Sigmoid colon (tissue), 7 donors: ENCODE measurements around the gene SARNP. TPM values are rescaled to one million over a fixed set of nuclear protein-coding genes. Genes with fewer than 3 reads are reported as not detected.

Source experiments
- DNase-seq: peaks from one replicate; pipeline ENCODE4 v3.0.0-alpha.2; 2019
- H3K27ac ChIP-seq, 4 donors: fragments of 200-600 bp; sonication (generic); one replicate each; pipeline ENCODE4 v1.5.1; 2016 to 2019; ENCODE audit warnings: mild to moderate bottlenecking in 1 of 4
- H3K27me3 ChIP-seq, 3 donors: fragments of 200-600 bp; sonication (generic); one replicate each; pipeline ENCODE4 v1.5.1; 2019; ENCODE audit warnings: mild to moderate bottlenecking in 1 of 3
- H3K36me3 ChIP-seq, 4 donors: fragments of 200-600 bp; sonication (generic); one replicate each; pipeline ENCODE4 v1.5.1; 2016 to 2019
- H3K4me1 ChIP-seq, 4 donors: fragments of 200-600 bp; sonication (generic); one replicate each; pipeline ENCODE4 v1.5.1; 2017 to 2019
- H3K4me3 ChIP-seq, 4 donors: fragments of 200-600 bp; sonication (generic); one replicate each; pipeline ENCODE4 v1.5.1; 2017 to 2019; ENCODE audit warnings: mild to moderate bottlenecking in 2 of 4, moderate library complexity in 1 of 4
- H3K9me3 ChIP-seq, 4 donors: fragments of 200-600 bp in 3 of 4; sonication (generic) in 3 of 4; one replicate each; pipeline versions ENCODE4 v1.5.1 to v1.6.1; 2013 to 2019
- EP300 ChIP-seq, 4 donors: sonication (generic); formaldehyde crosslinking; IDR thresholded peaks; one replicate each; pipeline ENCODE4 v1.6.1; 2017; ENCODE audit warnings: antibody characterized with exemption in 4 of 4
- POLR2A ChIP-seq, 2 donors: fragments of 450-650 bp; IDR thresholded peaks; one replicate each; pipeline ENCODE4 v1.6.1; 2016; ENCODE audit warnings: antibody characterized with exemption in 2 of 2, mild to moderate bottlenecking in 2 of 2, moderate library complexity in 2 of 2
- POLR2AphosphoS5 ChIP-seq, 4 donors: sonication (generic); formaldehyde crosslinking; IDR thresholded peaks; one replicate each; pipeline ENCODE4 v1.6.1; 2017; ENCODE audit warnings: antibody characterized with exemption in 4 of 4
- WGBS, 2 donors: extraction: QIAGEN DNeasy Blood & Tissue Kit; methylation state at CpG; one replicate each; pipeline ENCODE4 v1.1.7; 2013; 5-methylcytosine and 5-hydroxymethylcytosine counted together
- intact Hi-C: fragments of 100-400 bp; cut with DNase I; formaldehyde crosslinking; loops from one replicate; pipeline ENCODE4 v1.15.1; 2023
- polyA plus RNA-seq, 3 donors: library from polyadenylated mRNA; stranded (reverse); fragments of 200-250 nt; gene quantifications; one replicate each; pipeline ENCODE4 v1.2.3, GENCODE V29; 2013
- total RNA-seq, 4 donors: library from RNA; depleted of rRNA; stranded (reverse); fragments of >200 nt; gene quantifications; one replicate each; pipeline ENCODE4 v1.1.0, GENCODE V29; 2016
- TF ChIP-seq, protein P1 (sequence below), 4 experiments: fragments of 450-650 bp in 3 of 4; fragments of 200-600 bp in 1 of 4; IDR thresholded peaks; one replicate each; pipeline ENCODE4 v1.5.1; 2016 to 2019; ENCODE audit warnings: antibody characterized with exemption in 4 of 4, mild to moderate bottlenecking in 3 of 4, moderate library complexity in 2 of 4
- donor health status: healthy with polysubstance abuse.
- donor health status: Bipolar disorder and iron deficiency.
- donor health status: healthy.

Gene SARNP
- total and polyA plus RNA-seq, 7 donors = 49.0 to 106 (median 81.9) TPM

DNA sequence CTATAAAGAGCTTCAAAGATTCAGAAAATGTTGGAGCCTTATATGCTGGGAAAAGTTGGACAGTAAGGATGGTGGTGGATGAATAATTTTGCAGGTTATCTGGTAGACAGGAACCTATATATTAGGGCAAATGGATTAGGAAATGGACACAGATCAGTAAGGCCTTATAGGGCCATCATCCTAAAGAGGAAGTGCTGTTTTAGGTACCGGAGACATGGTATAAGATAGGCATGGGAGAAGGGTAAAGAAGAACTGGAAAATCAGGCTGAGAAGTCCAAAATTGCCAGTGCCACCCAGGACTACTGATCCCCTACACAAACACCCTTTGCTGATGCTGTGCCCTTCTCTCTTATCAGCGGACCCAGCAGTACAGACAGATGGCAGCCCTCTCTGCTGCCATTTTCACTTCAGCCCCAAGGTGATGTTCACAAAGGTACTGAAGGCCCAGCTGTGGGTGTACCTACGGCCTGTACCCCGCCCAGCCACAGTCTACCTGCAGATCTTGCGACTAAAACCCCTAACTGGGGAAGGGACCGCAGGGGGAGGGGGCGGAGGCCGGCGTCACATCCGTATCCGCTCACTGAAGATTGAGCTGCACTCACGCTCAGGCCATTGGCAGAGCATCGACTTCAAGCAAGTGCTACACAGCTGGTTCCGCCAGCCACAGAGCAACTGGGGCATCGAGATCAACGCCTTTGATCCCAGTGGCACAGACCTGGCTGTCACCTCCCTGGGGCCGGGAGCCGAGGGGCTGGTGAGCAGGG, 69.1 kb downstream of the SARNP start:
- 93 to 94% methylated on average over 18 of the region's 18 CpGs for WGBS, 2 donors

DNA sequence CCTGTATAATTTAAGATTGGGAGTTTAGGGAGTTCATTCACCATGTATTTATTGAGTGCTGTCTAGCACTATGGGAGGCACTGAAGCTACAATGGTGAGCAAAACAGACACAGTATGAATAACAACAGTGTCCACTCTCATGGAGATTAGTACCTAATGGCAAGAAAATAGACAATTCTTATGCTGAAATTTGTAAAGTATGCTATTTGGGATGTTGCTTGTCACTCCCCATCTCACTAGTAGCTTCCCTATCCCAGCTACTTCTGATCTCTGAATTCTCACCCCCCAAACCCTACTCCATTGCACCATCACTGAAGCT, 70.7 kb downstream of the SARNP start:
- peaks cover 0 to 14% (median 7%) of the 10 kb centered on the region in 4 donors for H3K36me3 ChIP-seq
- TF ChIP-seq POLR2AphosphoS5 (IDR thresholded peaks at IDR 0.05) (no peak), POLR2A (IDR thresholded peaks at IDR 0.05) (no peak), EP300 (IDR thresholded peaks at IDR 0.05) (no peak)
- TF ChIP-seq, protein P1, sequence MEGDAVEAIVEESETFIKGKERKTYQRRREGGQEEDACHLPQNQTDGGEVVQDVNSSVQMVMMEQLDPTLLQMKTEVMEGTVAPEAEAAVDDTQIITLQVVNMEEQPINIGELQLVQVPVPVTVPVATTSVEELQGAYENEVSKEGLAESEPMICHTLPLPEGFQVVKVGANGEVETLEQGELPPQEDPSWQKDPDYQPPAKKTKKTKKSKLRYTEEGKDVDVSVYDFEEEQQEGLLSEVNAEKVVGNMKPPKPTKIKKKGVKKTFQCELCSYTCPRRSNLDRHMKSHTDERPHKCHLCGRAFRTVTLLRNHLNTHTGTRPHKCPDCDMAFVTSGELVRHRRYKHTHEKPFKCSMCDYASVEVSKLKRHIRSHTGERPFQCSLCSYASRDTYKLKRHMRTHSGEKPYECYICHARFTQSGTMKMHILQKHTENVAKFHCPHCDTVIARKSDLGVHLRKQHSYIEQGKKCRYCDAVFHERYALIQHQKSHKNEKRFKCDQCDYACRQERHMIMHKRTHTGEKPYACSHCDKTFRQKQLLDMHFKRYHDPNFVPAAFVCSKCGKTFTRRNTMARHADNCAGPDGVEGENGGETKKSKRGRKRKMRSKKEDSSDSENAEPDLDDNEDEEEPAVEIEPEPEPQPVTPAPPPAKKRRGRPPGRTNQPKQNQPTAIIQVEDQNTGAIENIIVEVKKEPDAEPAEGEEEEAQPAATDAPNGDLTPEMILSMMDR (IDR thresholded peaks at IDR 0.05) = no peak

More for the DNA sequence above, 69.1 kb downstream of the SARNP start:
- H3K27ac ChIP-seq = no peak overlapping the region
- intact Hi-C loops = no loop called here
- no peak for TF ChIP-seq POLR2AphosphoS5 (IDR thresholded peaks at IDR 0.05)
- TF ChIP-seq, protein P1 (IDR thresholded peaks at IDR 0.05) = no peak
- no peak for TF ChIP-seq POLR2A (IDR thresholded peaks at IDR 0.05)
- no peak for TF ChIP-seq EP300 (IDR thresholded peaks at IDR 0.05)
- H3K27me3 ChIP-seq = no peaks in the 10 kb centered on the region
- H3K4me1 ChIP-seq = peaks cover 0 to 30% (median 26%) of the 10 kb centered on the region in 4 donors
- peaks cover 0 to 30% (median 16%) of the 10 kb centered on the region in 4 donors for H3K36me3 ChIP-seq
- no peaks in the 10 kb centered on the region for H3K9me3 ChIP-seq
- H3K4me3 ChIP-seq = no peak overlapping the region
- DNase-seq = peak; percentile 56

DNA sequence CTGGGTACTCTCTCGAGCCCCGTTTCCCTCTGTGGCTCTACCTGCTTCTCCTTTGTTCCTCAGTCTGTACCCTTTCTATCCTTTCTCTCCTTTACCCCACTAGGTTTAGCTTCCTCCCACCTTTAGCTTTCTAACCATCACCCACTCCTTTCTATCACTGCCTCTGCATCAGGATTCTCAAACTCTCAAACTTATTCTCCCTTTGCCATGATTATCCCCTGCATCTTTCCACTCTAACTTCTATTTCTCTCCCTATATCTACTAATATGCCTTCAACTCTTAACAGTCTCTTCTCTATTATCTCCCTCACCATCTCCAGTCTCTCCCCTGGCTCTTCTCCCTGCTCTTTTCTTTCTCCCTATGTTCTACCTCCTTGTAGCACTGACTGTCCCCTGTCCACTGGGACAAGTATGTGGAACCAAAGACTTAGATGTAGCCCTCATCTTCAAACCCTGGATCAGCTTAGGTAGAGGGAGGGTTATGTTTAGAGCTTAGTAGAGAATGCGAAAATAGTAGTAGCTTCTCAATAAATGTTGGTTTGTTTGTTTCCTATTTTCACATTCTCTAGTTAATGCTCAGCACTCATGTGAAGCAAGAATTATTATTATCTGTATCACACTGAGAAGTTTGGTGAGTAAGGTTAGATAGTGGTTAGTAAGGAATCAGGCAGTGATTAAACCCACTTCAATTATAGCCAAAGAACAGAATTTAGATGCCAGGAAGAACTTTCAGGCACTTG, 71.2 kb downstream of the SARNP start:
- Histone ChIP-seq H3K27me3 (no peaks in the 10 kb centered on the region), H3K4me3 (no peak overlapping the region), H3K36me3 (peaks cover 0 to 9% (median 3%) of the 10 kb centered on the region in 4 donors), H3K27ac (peak overlapping the region; percentile 25 to 79 (median 46)), H3K9me3 (no peaks in the 10 kb centered on the region), H3K4me1 (peaks cover 0 to 38% (median 30%) of the 10 kb centered on the region in 4 donors)
- no peak for TF ChIP-seq EP300 (IDR thresholded peaks at IDR 0.05)
- TF ChIP-seq, protein P1 (IDR thresholded peaks at IDR 0.05) = no peak
- no peak for TF ChIP-seq POLR2A (IDR thresholded peaks at IDR 0.05)
- intact Hi-C loops = no loop called here
- DNase-seq = peak; percentile 4
- 53 to 66% methylated on average over 3 of the region's 3 CpGs for WGBS, 2 donors

More for the DNA sequence above, 70.7 kb downstream of the SARNP start:
- intact Hi-C loops = no loop called here
- Histone ChIP-seq H3K27ac (no peak overlapping the region), H3K9me3 (no peaks in the 10 kb centered on the region), H3K4me3 (no peak overlapping the region), H3K27me3 (no peaks in the 10 kb centered on the region), H3K4me1 (peaks cover 0 to 38% (median 30%) of the 10 kb centered on the region in 4 donors)
- DNase-seq = no peak

DNA sequence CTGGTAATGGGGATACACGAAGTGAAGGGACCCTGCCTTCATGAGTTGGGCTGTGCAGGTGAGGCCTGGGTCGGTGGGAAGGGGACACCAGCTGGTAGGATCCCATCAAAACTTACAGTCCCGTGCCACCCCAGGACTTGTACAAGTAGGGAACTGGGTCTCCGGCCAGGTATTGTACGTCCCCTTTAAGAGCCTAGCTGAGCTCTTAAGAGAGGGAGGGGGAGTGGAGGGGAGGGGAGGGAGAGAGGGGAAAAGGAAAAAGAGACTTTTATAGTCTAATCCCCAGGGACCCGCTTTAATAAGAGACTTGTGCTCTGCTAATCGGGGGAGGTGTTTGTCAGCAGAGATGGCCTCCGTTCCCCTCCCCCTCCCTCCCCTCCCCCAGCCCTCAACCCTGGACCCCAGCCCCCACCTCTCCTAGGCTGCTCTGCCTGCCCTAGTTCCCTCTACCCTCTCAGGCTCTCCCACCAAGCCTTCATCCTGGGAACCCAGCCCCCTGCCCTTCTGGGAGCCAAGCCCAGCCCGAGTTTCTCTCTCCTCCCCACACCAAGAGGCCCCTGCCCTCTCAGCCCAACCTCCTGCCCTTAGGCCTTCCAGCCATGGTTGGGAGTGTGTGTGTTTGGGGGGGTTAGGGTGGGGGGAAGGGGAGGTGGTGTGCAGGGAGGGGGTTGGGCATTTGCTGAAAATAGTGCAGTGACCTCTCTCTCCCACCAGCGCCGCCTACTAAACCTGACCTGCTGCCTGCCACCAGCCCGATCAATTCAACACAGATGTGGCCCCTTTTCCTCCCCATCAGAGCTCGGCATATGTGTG, 72.0 kb downstream of the SARNP start:
- peak overlapping the region; percentile 25 to 79 (median 46) for H3K27ac ChIP-seq
- TF ChIP-seq POLR2A (IDR thresholded peaks at IDR 0.05) (no peak), POLR2AphosphoS5 (IDR thresholded peaks at IDR 0.05) (peak in 1 of 4 donors; percentile 9)
- intact Hi-C loops = no loop called here
- peaks cover 0 to 38% (median 30%) of the 10 kb centered on the region in 4 donors for H3K4me1 ChIP-seq
- peak; percentile 71 for DNase-seq
- WGBS, 2 donors = 37% methylated on average over 13 of the region's 13 CpGs
- H3K27me3 ChIP-seq = no peaks in the 10 kb centered on the region
- no peaks in the 10 kb centered on the region for H3K9me3 ChIP-seq
- H3K36me3 ChIP-seq = peaks cover 0 to 1% (median 0%) of the 10 kb centered on the region in 4 donors
- peak overlapping the region in 2 of 4 donors; percentile 13 to 21 for H3K4me3 ChIP-seq
